NCI-H774 (cell line): ENCODE results near the gene TBX4.

Experiments used
- DNase-seq: peaks from one replicate; lab custom pipeline; 2025; lab: John Stamatoyannopoulos, UW

The TBX4 gene

GRCh38 chr17:61465550-61466237 is 13.5 kb downstream of the TBX4 start:
- no peak for DNase-seq

- no peak for DNase-seq
Measured at GRCh38 chr17:61466246-61466645, 14.0 kb downstream of the TBX4 start.

- DNase-seq: no peak
Measured at GRCh38 chr17:61467416-61468262, 15.4 kb downstream of the TBX4 start.

- no peak for DNase-seq
Measured at GRCh38 chr17:61468263-61468907, 16.2 kb downstream of the TBX4 start.

- DNase-seq: no peak
Measured at GRCh38 chr17:61469474-61469873, 17.3 kb downstream of the TBX4 start.

- DNase-seq: no peak
Measured at GRCh38 chr17:61469949-61470348, 17.7 kb downstream of the TBX4 start.

GRCh38 chr17:61470530-61471136 is 18.4 kb downstream of the TBX4 start:
- DNase-seq: no peak

- DNase-seq: no peak
Measured at GRCh38 chr17:61474235-61474927, 22.2 kb downstream of the TBX4 start.

GRCh38 chr17:61474934-61475333 is 22.7 kb downstream of the TBX4 start:
- DNase-seq: no peak

GRCh38 chr17:61475726-61476125 is 23.5 kb downstream of the TBX4 start:
- DNase-seq: no peak

- no peak for DNase-seq
Measured at GRCh38 chr17:61476476-61477203, 24.4 kb downstream of the TBX4 start.

- DNase-seq: no peak
Measured at GRCh38 chr17:61477204-61477834, 25.1 kb downstream of the TBX4 start.

GRCh38 chr17:61478026-61478789 is 26.0 kb downstream of the TBX4 start:
- DNase-seq: no peak

- no peak for DNase-seq
Measured at GRCh38 chr17:61478790-61479492, 26.7 kb downstream of the TBX4 start.

- DNase-seq: no peak
Measured at GRCh38 chr17:61479493-61480413, 27.5 kb downstream of the TBX4 start.

GRCh38 chr17:61480414-61480807 is 28.2 kb downstream of the TBX4 start:
- DNase-seq: no peak

GRCh38 chr17:61481421-61481820 is 29.2 kb downstream of the TBX4 start:
- DNase-seq: no peak

- DNase-seq: no peak
Measured at GRCh38 chr17:61482467-61482866, 30.2 kb downstream of the TBX4 start.
